HCT116 (cell line): ENCODE results near the gene CPS1. TPM values are rescaled to one million over a fixed set of nuclear protein-coding genes. Genes with fewer than 3 reads are reported as not detected.

Experiments used
- ATAC-seq: fragments of 200-7000 bp; cut with Tn5 transposase; 2 replicates; pipeline ENCODE4 v1.9.1; 2020; ENCODE audit warnings: mild to moderate bottlenecking, moderate library complexity
- BruUV-seq: library from RNA; stranded (reverse); fragments of 400-500 nt; replicated peaks from 2 replicates; lab custom pipeline; 2021; lab: Mats Ljungman, UMichigan
- CTCF ChIA-PET: fragments of 300-600 bp; sonication (Branson Sonifier 250); formaldehyde crosslinking; loops from one replicate; lab custom pipeline; 2021; ENCODE audit warnings: antibody characterized with exemption; lab: Charles Lee
- POLR2A ChIA-PET: fragments of 300-600, 350-600 bp; sonication (Branson Sonifier 250); formaldehyde crosslinking; loops from one replicate; lab custom pipeline; 2021; ENCODE audit warnings: antibody characterized with exemption; lab: Charles Lee
- RAD21 ChIA-PET, 2 experiments: fragments of 300-600 bp; sonication (Branson Sonifier 250); formaldehyde crosslinking; loops; one replicate each; lab custom pipeline; 2023; ENCODE audit warnings: low total read pairs in 2 of 2; ENCODE audit not compliant: uncharacterized antibody in 2 of 2, unreplicated experiment in 2 of 2, low non-redundant PET in 1 of 2; lab: Charles Lee
- DNase-seq: peaks from one replicate; pipeline ENCODE4 v3.0.0-alpha.2; 2010; ENCODE audit warnings: low read depth, low spot score
- H2AFZ ChIP-seq: fragments of 200-600 bp; shearing (Covaris generic), sonication (generic); 2 replicates; pipeline ENCODE4 v1.6.1; 2017; ENCODE audit warnings: low read depth, mixed run types, mixed read lengths, antibody characterized with exemption, low read length; ENCODE audit not compliant: poor library complexity, severe bottlenecking
- H3K27ac ChIP-seq: 2 replicates; pipeline ENCODE4 v1.5.1; 2012; ENCODE audit warnings: low read depth, low read length
- H3K27me3 ChIP-seq: fragments of 200-600 bp; sonication (generic); 2 replicates; pipeline ENCODE4 v1.6.1; 2016; ENCODE audit warnings: mixed run types, low read length, mixed read lengths; ENCODE audit not compliant: insufficient read depth
- H3K36me3 ChIP-seq, 2 experiments: fragments of 200-500 bp in 1 of 2; fragments of 200-600 bp in 1 of 2; sonication (Bioruptor generic) in 1 of 2; sonication (generic) in 1 of 2; 2 replicates each; pipeline versions ENCODE4 v1.5.1 to v1.6.1; 2014 to 2016; ENCODE audit warnings: low read length in 2 of 2, inconsistent platforms in 1 of 2, mixed read lengths in 1 of 2, mixed run types in 1 of 2; ENCODE audit not compliant: insufficient read depth in 2 of 2, control insufficient read depth in 1 of 2
- H3K4me1 ChIP-seq, 2 experiments: fragments of 200-600 bp in 1 of 2; sonication (generic) in 1 of 2; 2 replicates each; pipeline versions ENCODE4 v1.5.1 to v1.6.1; 2012 to 2017; ENCODE audit warnings: low read length in 2 of 2, inconsistent platforms in 1 of 2, mild to moderate bottlenecking in 1 of 2, mixed read lengths in 1 of 2, mixed run types in 1 of 2, moderate library complexity in 1 of 2; ENCODE audit not compliant: insufficient read depth in 2 of 2, control insufficient read depth in 1 of 2
- H3K4me2 ChIP-seq: fragments of 200-600 bp; sonication (generic); 2 replicates; pipeline ENCODE4 v1.6.1; 2017; ENCODE audit warnings: mixed run types, low read length, mixed read lengths
- H3K4me3 ChIP-seq, 2 experiments: fragments of 200-600 bp in 1 of 2; sonication (generic) in 1 of 2; replicated peaks in 1 of 2; 2 replicates each; pipeline ENCODE4 v1.5.1; 2011 to 2016; ENCODE audit warnings: low read length in 2 of 2, control low read depth in 1 of 2, low read depth in 1 of 2, mild to moderate bottlenecking in 1 of 2, mixed read lengths in 1 of 2, mixed run types in 1 of 2
- H3K79me2 ChIP-seq: fragments of 200-600 bp; sonication (generic); 2 replicates; pipeline ENCODE4 v1.6.1; 2017; ENCODE audit warnings: mild to moderate bottlenecking, mixed run types, low read length, moderate library complexity, mixed read lengths; ENCODE audit not compliant: insufficient read depth
- H3K9ac ChIP-seq: fragments of 200-600 bp; sonication (generic); 2 replicates; pipeline ENCODE4 v1.6.1; 2016; ENCODE audit warnings: low read length, mixed read lengths
- H3K9me2 ChIP-seq: fragments of 200-600 bp; sonication (generic), shearing (Covaris generic); 2 replicates; pipeline ENCODE4 v1.6.1; 2017; ENCODE audit warnings: mixed run types, mild to moderate bottlenecking, moderate library complexity; ENCODE audit not compliant: insufficient read depth
- H3K9me3 ChIP-seq, 2 experiments: fragments of 200-500 bp in 1 of 2; fragments of 200-600 bp in 1 of 2; sonication (Bioruptor generic) in 1 of 2; sonication (generic) in 1 of 2; 2 replicates each; pipeline ENCODE4 v1.6.1; 2014 to 2017; ENCODE audit warnings: low read length in 2 of 2, mixed read lengths in 2 of 2, inconsistent platforms in 1 of 2, low read depth in 1 of 2, mild to moderate bottlenecking in 1 of 2, mixed run types in 1 of 2, moderate library complexity in 1 of 2; ENCODE audit not compliant: control insufficient read depth in 1 of 2, insufficient read depth in 1 of 2
- H4K20me1 ChIP-seq: fragments of 200-600 bp; sonication (generic), shearing (Covaris generic); 2 replicates; pipeline ENCODE4 v1.6.1; 2017; ENCODE audit warnings: mixed run types, mild to moderate bottlenecking, moderate library complexity; ENCODE audit not compliant: insufficient read depth
- CBX3 ChIP-seq: IDR thresholded peaks from 2 replicates; pipeline ENCODE4 v1.6.1; 2012; ENCODE audit warnings: low read depth
- CEBPB ChIP-seq: IDR thresholded peaks from 2 replicates; pipeline ENCODE4 v1.6.1; 2012; ENCODE audit warnings: low read depth
- EGR1 ChIP-seq: IDR thresholded peaks from 2 replicates; pipeline ENCODE4 v1.6.1; 2012; ENCODE audit warnings: low read depth
- ELF1 ChIP-seq: IDR thresholded peaks from 2 replicates; pipeline ENCODE4 v1.6.1; 2012; ENCODE audit warnings: low read depth, borderline replicate concordance
- EZH2 ChIP-seq: fragments of 200-600 bp; sonication (generic); IDR thresholded peaks from 2 replicates; pipeline ENCODE4 v1.6.1; 2017; ENCODE audit warnings: antibody characterized with exemption, mixed run types
- EZH2phosphoT487 ChIP-seq: fragments of 200-600 bp; IDR thresholded peaks from 2 replicates; pipeline ENCODE4 v1.6.1; 2018; ENCODE audit warnings: antibody characterized with exemption, borderline replicate concordance
- JUND ChIP-seq: IDR thresholded peaks from 2 replicates; pipeline ENCODE4 v1.6.1; 2012
- POLR2A ChIP-seq: IDR thresholded peaks from 2 replicates; pipeline ENCODE4 v1.7.0; 2011; ENCODE audit warnings: borderline replicate concordance; ENCODE audit not compliant: insufficient read depth, insufficient read length; ENCODE audit errors: extremely low read depth
- SIN3A ChIP-seq: IDR thresholded peaks from 2 replicates; pipeline ENCODE4 v1.6.1; 2012; ENCODE audit warnings: low read depth
- SP1 ChIP-seq: IDR thresholded peaks from 2 replicates; pipeline ENCODE4 v1.6.1; 2012; ENCODE audit warnings: low read depth
- YY1 ChIP-seq: IDR thresholded peaks from 2 replicates; pipeline ENCODE4 v1.6.1; 2011; ENCODE audit warnings: low read length, low read depth, moderate library complexity, mild to moderate bottlenecking; ENCODE audit not compliant: insufficient replicate concordance; ENCODE audit errors: extremely low read depth
- ZNF274 ChIP-seq: fragments of 200-500 bp; sonication (Bioruptor generic); IDR thresholded peaks from 2 replicates; pipeline ENCODE4 v1.6.1; 2014; ENCODE audit warnings: mild to moderate bottlenecking, low read depth, low read length, inconsistent platforms
- intact Hi-C: fragments of 100-400 bp; cut with micrococcal nuclease; formaldehyde crosslinking; loops from 2 replicates; pipeline ENCODE4 v1.10.0; 2022
- total RNA-seq: library from RNA; stranded (reverse); gene quantifications from one replicate; pipeline ENCODE4 v1.2.1, GENCODE V29; 2021; ENCODE audit not compliant: unreplicated experiment
- TF ChIP-seq, protein P1 (sequence below): IDR thresholded peaks from 2 replicates; pipeline ENCODE4 v1.6.1; 2011; ENCODE audit warnings: mild to moderate bottlenecking, low read length, moderate library complexity; ENCODE audit not compliant: insufficient replicate concordance; ENCODE audit errors: extremely low read depth
- TF ChIP-seq, protein P2 (sequence below): IDR thresholded peaks from 2 replicates; pipeline ENCODE4 v1.6.1; 2012
- TF ChIP-seq, protein P3 (sequence below): IDR thresholded peaks from 2 replicates; pipeline ENCODE4 v1.6.1; 2012; ENCODE audit warnings: low read depth
- TF ChIP-seq, protein P4 (sequence below), 3 experiments: fragments of 200-600 bp in 1 of 3; sonication (generic) in 1 of 3; IDR thresholded peaks in 2 of 3; conservative IDR thresholded peaks in 1 of 3; 2 replicates each; pipeline ENCODE4 v1.5.1; 2012 to 2017; ENCODE audit warnings: low read depth in 2 of 3, low read length in 2 of 3, antibody characterized with exemption in 1 of 3, borderline replicate concordance in 1 of 3, control low read depth in 1 of 3, mild to moderate bottlenecking in 1 of 3, mixed read lengths in 1 of 3, mixed run types in 1 of 3, moderate library complexity in 1 of 3; ENCODE audit not compliant: insufficient read depth in 1 of 3
- TF ChIP-seq, protein P5 (sequence below): IDR thresholded peaks from 2 replicates; pipeline ENCODE4 v1.6.1; 2012

CPS1 gene
- total RNA-seq, 1 experiment from 2014 or later = 37.5 TPM

DNA sequence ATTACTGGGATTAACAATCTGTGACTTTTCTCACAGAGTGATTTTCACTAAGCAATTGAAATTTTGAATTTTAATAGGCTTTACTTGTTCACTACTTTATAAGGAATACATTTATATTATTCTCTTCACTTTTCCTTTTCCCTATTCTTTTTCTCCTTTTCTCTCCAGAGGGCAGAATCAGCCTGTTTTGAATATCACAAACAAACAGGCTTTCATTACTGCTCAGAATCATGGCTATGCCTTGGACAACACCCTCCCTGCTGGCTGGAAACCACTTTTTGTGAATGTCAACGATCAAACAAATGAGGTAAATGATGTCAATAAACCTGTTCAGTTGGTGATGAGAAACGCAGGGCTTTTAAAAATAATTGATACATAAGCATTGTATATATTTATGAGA lies 35.3 kb downstream of the CPS1 start:
- Histone ChIP-seq H3K36me3 (no peaks in the 10 kb centered on the region), H4K20me1 (no peaks in the 10 kb centered on the region), H3K4me2 (no peak overlapping the region), H3K27me3 (no peaks in the 10 kb centered on the region), H3K27ac (no peak overlapping the region), H3K9ac (no peak overlapping the region), H3K4me3 (no peak overlapping the region), H3K4me1 (no peaks in the 10 kb centered on the region), H3K9me2 (no peaks in the 10 kb centered on the region), H3K9me3 (no peaks in the 10 kb centered on the region), H3K79me2 (no peaks in the 10 kb centered on the region), H2AFZ (no peak overlapping the region)
- ATAC-seq (no peak), DNase-seq (no peak)
- ChIA-PET CTCF (no interaction called here), POLR2A (no interaction called here), RAD21 (no interaction called here)
- no TSS peak for BruUV-seq
- no peak for TF ChIP-seq SP1
- no peak for TF ChIP-seq EGR1
- TF ChIP-seq, protein P1, sequence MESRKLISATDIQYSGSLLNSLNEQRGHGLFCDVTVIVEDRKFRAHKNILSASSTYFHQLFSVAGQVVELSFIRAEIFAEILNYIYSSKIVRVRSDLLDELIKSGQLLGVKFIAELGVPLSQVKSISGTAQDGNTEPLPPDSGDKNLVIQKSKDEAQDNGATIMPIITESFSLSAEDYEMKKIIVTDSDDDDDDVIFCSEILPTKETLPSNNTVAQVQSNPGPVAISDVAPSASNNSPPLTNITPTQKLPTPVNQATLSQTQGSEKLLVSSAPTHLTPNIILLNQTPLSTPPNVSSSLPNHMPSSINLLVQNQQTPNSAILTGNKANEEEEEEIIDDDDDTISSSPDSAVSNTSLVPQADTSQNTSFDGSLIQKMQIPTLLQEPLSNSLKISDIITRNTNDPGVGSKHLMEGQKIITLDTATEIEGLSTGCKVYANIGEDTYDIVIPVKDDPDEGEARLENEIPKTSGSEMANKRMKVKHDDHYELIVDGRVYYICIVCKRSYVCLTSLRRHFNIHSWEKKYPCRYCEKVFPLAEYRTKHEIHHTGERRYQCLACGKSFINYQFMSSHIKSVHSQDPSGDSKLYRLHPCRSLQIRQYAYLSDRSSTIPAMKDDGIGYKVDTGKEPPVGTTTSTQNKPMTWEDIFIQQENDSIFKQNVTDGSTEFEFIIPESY = no peak
- TF ChIP-seq EZH2phosphoT487 = no peak
- TF ChIP-seq, protein P2, sequence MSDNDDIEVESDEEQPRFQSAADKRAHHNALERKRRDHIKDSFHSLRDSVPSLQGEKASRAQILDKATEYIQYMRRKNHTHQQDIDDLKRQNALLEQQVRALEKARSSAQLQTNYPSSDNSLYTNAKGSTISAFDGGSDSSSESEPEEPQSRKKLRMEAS = no peak
- no peak for TF ChIP-seq YY1
- TF ChIP-seq EZH2 = no peak
- TF ChIP-seq CBX3 = no peak
- TF ChIP-seq, protein P3, sequence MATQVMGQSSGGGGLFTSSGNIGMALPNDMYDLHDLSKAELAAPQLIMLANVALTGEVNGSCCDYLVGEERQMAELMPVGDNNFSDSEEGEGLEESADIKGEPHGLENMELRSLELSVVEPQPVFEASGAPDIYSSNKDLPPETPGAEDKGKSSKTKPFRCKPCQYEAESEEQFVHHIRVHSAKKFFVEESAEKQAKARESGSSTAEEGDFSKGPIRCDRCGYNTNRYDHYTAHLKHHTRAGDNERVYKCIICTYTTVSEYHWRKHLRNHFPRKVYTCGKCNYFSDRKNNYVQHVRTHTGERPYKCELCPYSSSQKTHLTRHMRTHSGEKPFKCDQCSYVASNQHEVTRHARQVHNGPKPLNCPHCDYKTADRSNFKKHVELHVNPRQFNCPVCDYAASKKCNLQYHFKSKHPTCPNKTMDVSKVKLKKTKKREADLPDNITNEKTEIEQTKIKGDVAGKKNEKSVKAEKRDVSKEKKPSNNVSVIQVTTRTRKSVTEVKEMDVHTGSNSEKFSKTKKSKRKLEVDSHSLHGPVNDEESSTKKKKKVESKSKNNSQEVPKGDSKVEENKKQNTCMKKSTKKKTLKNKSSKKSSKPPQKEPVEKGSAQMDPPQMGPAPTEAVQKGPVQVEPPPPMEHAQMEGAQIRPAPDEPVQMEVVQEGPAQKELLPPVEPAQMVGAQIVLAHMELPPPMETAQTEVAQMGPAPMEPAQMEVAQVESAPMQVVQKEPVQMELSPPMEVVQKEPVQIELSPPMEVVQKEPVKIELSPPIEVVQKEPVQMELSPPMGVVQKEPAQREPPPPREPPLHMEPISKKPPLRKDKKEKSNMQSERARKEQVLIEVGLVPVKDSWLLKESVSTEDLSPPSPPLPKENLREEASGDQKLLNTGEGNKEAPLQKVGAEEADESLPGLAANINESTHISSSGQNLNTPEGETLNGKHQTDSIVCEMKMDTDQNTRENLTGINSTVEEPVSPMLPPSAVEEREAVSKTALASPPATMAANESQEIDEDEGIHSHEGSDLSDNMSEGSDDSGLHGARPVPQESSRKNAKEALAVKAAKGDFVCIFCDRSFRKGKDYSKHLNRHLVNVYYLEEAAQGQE = no peak
- TF ChIP-seq POLR2A = no peak
- TF ChIP-seq SIN3A = no peak
- no peak for TF ChIP-seq JUND
- TF ChIP-seq, protein P4, sequence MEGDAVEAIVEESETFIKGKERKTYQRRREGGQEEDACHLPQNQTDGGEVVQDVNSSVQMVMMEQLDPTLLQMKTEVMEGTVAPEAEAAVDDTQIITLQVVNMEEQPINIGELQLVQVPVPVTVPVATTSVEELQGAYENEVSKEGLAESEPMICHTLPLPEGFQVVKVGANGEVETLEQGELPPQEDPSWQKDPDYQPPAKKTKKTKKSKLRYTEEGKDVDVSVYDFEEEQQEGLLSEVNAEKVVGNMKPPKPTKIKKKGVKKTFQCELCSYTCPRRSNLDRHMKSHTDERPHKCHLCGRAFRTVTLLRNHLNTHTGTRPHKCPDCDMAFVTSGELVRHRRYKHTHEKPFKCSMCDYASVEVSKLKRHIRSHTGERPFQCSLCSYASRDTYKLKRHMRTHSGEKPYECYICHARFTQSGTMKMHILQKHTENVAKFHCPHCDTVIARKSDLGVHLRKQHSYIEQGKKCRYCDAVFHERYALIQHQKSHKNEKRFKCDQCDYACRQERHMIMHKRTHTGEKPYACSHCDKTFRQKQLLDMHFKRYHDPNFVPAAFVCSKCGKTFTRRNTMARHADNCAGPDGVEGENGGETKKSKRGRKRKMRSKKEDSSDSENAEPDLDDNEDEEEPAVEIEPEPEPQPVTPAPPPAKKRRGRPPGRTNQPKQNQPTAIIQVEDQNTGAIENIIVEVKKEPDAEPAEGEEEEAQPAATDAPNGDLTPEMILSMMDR (IDR thresholded peaks at IDR 0.05 in 2 of 3, conservative IDR thresholded peaks at IDR 0.05 in 1 of 3; ENCODE audit: borderline replicate concordance in 1 of 3, insufficient read depth in 1 of 3, low read depth in 2 of 3, low read length in 2 of 3) = no peak
- TF ChIP-seq, protein P5, sequence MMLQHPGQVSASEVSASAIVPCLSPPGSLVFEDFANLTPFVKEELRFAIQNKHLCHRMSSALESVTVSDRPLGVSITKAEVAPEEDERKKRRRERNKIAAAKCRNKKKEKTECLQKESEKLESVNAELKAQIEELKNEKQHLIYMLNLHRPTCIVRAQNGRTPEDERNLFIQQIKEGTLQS = no peak
- TF ChIP-seq ELF1 = no peak
- no peak for TF ChIP-seq ZNF274
- no peak for TF ChIP-seq CEBPB
- intact Hi-C loops = no loop called here
